Kidney tubule cell (primary cell): ENCODE results near the gene DVL1.

ENCODE experiments used
- DNase-seq: peaks from one replicate; pipeline ENCODE4 v3.0.0-alpha.2; 2018; ENCODE audit warnings: low spot score

The DVL1 gene

DNA sequence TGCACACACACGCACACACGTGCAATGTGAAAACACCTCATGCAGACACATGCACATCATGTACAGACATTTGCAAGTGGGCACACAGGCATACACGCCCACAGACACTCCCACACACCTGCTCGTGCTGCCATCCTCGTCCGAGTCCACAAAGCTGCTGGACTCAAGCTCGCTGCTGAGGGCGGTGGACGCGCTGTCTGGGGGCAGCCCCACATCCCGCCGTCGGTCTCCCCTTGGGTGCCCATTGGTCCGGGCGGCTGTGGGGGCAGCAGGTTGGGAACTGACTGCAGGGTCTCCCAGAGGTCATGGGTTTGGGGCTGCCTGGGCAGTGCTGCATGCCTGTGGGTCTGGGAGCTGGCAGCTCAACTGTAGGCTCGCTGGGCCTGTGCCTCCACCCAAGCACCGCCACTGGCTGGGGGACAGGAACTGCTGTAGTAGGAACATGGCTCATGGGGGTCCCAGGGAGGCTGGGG, 7.6 kb downstream of the DVL1 start:
- DNase-seq, result no peak

DNA sequence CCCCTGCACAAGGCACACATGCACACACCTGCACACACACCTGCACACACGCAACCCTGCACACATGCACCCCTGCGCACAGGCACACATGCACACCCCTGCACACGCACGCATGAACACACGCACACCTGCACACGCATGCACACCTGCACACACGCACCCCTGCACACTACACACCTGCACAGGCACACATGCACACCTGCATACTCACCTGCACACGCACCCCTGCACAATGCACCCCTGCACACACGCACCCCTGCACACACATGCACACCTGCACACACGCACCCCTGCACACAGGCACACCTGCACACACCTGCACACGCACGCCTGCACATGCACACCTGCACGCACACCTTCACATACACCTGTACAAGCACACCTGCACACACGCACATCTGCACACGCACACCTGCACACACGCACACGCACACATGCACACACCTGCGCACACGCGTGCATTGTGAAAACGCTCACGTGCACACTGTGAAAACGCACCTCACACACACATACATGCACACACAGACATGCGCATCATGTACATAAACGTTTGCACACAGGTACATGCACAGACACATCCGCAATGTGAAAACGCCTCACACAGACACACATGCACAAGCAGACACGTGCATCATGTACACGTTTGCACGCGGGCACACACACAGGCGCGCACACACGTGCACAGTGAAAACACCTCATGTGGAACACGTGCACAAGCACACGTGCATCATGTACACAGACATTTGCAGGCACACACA, 8.2 kb downstream of the DVL1 start:
- DNase-seq, result no peak

DNA sequence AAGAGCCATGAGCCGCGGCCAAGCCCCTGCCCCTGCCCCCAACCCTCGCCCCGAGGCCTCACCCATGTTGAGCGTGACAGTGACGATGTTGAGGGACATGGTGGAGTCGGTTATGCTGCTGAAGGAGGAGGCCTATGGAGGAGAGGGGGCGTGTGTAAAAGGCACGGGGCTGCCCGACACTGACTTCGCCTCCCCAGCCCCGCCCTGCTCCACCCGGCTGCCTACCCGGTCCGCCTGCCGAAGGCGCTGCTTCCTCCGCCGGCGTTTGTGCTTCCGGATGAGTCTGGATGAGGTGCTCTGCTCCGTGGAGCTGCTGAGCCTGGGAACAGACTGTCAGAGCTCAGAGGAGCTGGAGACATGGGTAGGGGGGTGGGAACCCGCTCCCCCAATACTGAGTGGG, 9.0 kb downstream of the DVL1 start:
- no peak for DNase-seq

DNA sequence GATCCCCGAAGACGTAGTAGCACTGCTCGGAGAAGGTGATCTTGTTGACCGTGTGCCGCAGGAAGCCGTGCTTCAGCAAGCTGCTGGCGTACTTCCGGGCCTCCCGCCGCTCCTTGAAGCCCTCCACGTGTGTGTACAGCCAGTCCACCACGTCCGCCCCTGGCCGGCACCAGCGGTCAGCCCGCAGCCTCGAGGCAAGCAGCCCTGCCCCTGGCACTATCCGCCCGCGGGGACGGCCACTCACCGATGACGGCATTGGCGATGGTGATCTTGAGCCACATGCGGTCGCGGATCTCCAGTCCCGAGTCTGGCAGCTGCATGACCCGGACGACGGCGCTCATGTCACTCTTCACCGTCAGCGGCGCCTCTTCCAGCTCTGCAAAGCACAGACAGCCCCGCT, 10.9 kb downstream of the DVL1 start:
- DNase-seq, result no peak

DNA sequence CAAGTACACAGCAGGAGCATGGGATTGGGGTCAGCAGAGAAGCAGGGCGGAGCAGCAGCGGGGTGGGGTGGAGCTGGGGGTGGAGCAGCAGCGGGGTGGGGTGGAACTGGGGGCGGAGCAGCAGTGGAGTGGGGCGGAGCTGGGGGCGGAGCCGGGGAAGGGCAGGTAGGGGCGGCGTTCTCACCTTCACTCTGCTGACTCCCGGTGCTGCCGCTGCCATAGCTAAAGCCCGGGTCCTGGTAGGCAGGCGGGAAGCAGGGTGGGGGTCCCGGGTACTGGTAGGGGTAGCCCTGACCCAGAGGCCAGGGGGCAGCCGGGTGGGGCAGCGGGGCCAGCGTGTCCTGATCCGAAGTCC, 11.4 kb downstream of the DVL1 start:
- DNase-seq, result no peak

GRCh38 chr1:1336931-1337792, 12.1 kb downstream of the DVL1 start:
- no peak for DNase-seq

DNA sequence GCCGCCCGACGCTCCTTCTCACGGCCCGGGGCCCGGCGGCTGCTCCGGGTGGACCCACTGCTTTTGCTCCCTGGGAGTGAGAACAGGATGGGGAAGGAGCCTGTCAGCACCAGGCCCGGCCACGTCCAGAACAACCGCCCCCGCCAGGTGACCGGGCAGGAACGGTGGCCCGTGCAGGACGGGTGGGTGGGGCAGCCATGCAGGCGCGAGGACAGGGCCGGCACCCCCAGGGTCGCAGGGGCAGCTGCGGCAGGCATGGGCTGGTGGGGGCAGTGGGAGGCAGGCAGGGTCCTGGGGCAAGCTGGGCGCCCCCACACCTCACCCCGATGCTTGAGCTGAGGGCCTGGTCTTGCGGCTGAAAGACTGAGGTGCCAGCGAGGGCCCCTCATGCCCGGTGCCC, 12.8 kb downstream of the DVL1 start:
- no peak for DNase-seq

- no peak for DNase-seq
These were observed 13.4 kb downstream of the DVL1 start for GRCh38 chr1:1335792-1336248.

DNA sequence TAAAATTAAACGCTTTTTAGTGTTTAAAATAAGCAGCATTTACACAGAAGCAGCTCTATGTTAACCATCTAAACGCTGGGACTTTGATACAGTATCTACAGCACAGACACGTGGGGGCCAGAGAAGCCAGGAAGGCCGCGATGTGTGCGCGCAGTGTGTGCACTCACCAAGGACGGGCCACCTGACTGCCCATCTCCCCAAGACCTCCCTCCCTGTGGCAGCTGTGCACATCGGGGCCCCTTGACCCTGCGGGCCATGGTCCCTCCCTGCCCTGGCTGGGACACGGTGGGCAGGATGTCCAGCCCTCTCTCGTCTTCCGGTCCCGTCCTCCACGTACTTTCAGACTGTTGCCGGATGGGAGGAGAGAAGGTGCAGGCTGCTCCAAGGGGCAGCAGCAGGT, 13.9 kb downstream of the DVL1 start:
- no peak for DNase-seq

DNA sequence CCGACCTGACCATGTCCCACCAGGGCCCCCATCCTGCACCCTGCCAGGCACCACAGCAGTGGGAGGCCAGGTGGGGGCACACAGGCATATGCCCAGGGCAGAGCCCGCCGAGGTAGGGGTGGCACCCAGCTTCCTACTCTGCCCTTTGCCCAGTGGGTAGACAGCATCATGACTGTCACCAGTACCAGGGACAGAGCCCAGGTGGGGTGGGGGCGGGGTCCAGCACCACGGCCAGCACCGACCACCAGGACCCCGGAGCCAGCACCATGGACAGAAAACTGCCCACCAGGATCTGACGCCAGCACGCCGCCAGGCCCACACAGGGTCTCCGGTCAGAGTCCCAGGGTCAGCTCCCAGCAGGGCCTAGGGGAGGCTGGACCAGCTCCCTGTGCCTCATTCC, 14.4 kb downstream of the DVL1 start:
- no peak for DNase-seq

DNA sequence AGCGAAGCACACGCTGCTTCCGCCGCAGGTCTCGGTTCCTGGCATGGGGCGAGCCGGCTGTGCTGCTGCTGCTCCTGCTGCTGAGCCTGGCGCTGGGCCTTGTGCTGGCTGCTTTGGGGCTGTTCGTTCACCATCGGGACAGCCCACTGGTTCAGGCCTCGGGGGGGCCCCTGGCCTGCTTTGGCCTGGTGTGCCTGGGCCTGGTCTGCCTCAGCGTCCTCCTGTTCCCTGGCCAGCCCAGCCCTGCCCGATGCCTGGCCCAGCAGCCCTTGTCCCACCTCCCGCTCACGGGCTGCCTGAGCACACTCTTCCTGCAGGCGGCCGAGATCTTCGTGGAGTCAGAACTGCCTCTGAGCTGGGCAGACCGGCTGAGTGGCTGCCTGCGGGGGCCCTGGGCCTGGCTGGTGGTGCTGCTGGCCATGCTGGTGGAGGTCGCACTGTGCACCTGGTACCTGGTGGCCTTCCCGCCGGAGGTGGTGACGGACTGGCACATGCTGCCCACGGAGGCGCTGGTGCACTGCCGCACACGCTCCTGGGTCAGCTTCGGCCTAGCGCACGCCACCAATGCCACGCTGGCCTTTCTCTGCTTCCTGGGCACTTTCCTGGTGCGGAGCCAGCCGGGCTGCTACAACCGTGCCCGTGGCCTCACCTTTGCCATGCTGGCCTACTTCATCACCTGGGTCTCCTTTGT, 15.5 kb downstream of the DVL1 start:
- no peak for DNase-seq

DNA sequence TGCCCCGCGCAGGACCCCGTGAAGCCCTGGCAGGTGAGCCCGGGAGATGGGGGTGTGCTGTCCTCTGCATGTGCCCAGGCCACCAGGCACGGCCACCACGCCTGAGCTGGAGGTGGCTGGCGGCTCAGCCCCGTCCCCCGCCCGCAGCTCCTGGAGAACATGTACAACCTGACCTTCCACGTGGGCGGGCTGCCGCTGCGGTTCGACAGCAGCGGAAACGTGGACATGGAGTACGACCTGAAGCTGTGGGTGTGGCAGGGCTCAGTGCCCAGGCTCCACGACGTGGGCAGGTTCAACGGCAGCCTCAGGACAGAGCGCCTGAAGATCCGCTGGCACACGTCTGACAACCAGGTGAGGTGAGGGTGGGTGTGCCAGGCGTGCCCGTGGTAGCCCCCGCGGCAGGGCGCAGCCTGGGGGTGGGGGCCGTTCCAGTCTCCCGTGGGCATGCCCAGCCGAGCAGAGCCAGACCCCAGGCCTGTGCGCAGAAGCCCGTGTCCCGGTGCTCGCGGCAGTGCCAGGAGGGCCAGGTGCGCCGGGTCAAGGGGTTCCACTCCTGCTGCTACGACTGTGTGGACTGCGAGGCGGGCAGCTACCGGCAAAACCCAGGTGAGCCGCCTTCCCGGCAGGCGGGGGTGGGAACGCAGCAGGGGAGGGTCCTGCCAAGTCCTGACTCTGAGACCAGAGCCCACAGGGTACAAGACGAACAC, 16.3 kb downstream of the DVL1 start:
- no peak for DNase-seq

- no peak for DNase-seq
These were observed 17.0 kb downstream of the DVL1 start for GRCh38 chr1:1332031-1332755.

DNA sequence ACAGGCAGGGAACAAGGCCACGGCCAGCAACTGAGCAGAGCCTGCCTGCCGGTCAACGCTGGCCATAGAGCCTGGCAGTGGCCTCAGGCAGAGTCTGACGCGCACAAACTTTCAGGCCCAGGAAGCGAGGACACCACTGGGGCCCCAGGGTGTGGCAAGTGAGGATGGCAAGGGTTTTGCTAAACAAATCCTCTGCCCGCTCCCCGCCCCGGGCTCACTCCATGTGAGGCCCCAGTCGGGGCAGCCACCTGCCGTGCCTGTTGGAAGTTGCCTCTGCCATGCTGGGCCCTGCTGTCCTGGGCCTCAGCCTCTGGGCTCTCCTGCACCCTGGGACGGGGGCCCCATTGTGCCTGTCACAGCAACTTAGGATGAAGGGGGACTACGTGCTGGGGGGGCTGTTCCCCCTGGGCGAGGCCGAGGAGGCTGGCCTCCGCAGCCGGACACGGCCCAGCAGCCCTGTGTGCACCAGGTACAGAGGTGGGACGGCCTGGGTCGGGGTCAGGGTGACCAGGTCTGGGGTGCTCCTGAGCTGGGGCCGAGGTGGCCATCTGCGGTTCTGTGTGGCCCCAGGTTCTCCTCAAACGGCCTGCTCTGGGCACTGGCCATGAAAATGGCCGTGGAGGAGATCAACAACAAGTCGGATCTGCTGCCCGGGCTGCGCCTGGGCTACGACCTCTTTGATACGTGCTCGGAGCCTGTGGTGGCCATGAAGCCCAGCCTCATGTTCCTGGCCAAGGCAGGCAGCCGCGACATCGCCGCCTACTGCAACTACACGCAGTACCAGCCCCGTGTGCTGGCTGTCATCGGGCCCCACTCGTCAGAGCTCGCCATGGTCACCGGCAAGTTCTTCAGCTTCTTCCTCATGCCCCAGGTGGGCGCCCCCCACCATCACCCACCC, 17.9 kb downstream of the DVL1 start, which contains the start of gene TAS1R3:
Gene TAS1R3 (plus strand): TSS at position 213 of the 898 bp plus-strand sequence. CDS start 66 bp downstream, at position 279.
- no peak for DNase-seq

- DNase-seq, result no peak
These were observed 18.7 kb downstream of the DVL1 start for GRCh38 chr1:1330366-1331067.

DNA sequence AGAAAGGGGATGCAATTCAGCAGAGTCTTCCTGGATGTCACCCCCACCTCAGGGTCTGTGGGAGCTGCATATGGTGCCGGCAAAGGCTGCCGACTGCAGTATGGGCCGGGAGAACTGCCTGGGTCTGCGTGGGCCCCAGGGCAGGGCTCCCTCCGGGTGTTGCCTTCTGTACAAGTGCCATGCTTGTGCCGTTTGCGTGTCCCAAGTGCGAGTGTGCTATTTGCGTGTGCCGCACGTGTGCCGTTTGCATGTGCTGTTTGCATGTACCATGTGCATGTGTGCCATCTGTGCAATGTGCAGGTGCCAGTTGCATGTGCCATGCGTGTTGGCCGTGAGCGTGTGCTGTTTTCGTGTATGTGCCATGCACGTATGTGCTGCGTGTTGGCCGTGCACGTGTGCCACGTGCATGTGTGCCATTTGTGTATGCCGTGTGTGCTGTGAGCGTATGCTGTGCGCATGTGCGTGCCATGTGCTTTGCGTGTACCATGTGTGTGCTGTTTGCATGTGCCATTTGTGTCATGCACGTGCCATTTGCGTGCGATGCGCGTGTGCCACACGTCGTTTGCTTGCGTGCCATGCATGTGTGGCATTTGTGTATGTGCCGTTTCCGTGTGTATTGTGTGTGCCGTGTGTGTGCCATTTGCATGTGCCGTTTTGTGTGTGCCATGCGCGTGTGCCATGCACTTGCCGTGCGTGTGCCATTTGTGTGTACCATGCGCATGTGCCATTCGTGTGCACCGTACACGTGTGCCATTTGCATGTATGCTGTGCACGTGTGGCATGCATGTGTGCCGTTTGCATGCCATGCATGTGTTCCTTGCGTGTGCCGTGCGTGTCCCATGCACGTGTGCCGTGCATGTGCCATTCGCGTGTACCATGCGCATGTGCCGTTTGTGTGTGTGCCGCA, 19.7 kb downstream of the DVL1 start:
- no peak for DNase-seq

DNA sequence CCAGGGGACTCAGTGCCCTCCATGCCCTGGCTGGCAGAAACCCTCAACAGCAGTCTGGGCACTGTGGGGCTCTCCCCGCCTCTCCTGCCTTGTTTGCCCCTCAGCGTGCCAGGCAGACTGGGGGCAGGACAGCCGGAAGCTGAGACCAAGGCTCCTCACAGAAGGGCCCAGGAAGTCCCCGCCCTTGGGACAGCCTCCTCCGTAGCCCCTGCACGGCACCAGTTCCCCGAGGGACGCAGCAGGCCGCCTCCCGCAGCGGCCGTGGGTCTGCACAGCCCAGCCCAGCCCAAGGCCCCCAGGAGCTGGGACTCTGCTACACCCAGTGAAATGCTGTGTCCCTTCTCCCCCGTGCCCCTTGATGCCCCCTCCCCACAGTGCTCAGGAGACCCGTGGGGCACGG, 21.0 kb downstream of the DVL1 start:
- no peak for DNase-seq

DNA sequence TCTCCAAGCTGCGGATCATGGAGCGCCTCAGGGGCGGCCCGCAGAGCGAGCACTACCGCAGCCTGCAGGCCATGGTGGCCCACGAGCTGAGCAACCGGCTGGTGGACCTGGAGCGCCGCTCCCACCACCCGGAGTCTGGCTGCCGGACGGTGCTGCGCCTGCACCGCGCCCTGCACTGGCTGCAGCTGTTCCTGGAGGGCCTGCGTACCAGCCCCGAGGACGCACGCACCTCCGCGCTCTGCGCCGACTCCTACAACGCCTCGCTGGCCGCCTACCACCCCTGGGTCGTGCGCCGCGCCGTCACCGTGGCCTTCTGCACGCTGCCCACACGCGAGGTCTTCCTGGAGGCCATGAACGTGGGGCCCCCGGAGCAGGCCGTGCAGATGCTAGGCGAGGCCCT, 21.9 kb downstream of the DVL1 start:
- DNase-seq, result no peak
